Left renal cortex interstitium (tissue), 4 donors: ENCODE data around the gene SLC29A4. TPM values are rescaled to one million over a fixed set of nuclear protein-coding genes. Genes with fewer than 3 reads are reported as not detected.
"Not testable (repeated sequence)": the region's sequence is repeated elsewhere in the genome, so short reads cannot be mapped to it uniquely, and the experiment has no call there.

Experiments used
- DNase-seq, 4 donors: peaks; one replicate each; pipeline ENCODE4 v3.0.0-alpha.2; 2013; ENCODE audit warnings: low read depth in 4 of 4, low spot score in 2 of 4, missing footprints in 1 of 4
- polyA plus RNA-seq, 4 donors: library from polyadenylated mRNA; unstranded; fragments of 120-200 nt; gene quantifications; one replicate each; pipeline ENCODE4 v1.2.1, GENCODE V29; 2013; ENCODE audit not compliant: insufficient read length in 4 of 4

SLC29A4 gene
- polyA plus RNA-seq, 4 donors: 20.3 to 35.6 (median 25.5) TPM

GRCh38 chr7:5295039-5296014 lies 12.6 kb downstream of the SLC29A4 start:
- no peak for DNase-seq

GRCh38 chr7:5296015-5296610 lies 13.4 kb downstream of the SLC29A4 start:
- no peak for DNase-seq

- DNase-seq: no peak
Measured at GRCh38 chr7:5296611-5297226, 14.0 kb downstream of the SLC29A4 start.

- DNase-seq: no peak
Measured at GRCh38 chr7:5300366-5300765, 17.6 kb downstream of the SLC29A4 start.

- no peak for DNase-seq
Measured at GRCh38 chr7:5302577-5302976, 19.8 kb downstream of the SLC29A4 start.

DNA sequence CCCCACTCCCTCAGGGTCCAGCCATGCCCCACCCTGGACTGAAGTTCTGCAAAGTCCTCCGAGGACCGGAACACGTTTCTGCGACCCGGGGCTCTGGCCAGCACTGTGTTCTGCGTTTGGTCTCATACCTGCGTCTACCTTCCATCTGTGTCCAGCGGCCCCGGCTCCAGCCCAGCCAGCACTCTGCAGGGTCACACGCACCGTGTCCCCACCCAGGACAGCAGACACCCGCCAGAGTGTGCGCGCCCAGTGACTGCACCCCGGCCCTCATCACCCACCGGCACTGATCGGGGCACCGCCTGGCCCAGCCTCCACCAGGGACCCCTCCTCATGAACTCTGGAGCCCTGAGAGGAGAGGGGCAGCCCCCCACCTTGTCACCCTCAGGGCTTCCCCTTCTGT lies 20.3 kb downstream of the SLC29A4 start:
- no peak for DNase-seq

GRCh38 chr7:5303591-5304505 lies 21.1 kb downstream of the SLC29A4 start:
- DNase-seq: no peak

DNA sequence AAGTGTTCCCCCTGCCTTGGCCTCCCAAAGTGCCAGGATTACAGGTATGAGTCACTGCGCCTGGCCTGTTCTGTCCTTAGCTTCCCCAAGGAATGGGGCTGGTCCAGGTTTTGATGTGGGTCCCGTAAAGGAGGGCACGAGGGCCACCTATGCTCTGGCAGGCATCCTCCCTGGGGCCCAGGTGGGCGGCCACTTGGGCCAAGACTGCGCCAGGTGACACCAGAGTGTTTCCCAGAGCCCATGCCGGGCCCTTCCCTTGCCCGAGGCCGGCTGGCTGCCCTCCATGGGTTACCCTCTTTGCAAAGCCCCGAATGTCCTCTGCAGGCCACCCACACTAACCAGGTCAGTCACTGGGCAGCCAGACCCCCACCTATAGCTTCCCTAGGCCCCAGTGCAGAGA lies 22.3 kb downstream of the SLC29A4 start:
- DNase-seq: not testable (repeated sequence)

GRCh38 chr7:5307221-5308142 lies 24.7 kb downstream of the SLC29A4 start:
- DNase-seq: not testable (repeated sequence)

GRCh38 chr7:5309146-5309545 lies 26.4 kb downstream of the SLC29A4 start:
- DNase-seq: no peak

- DNase-seq: no peak
Measured at GRCh38 chr7:5310822-5311405, 28.2 kb downstream of the SLC29A4 start.

DNA sequence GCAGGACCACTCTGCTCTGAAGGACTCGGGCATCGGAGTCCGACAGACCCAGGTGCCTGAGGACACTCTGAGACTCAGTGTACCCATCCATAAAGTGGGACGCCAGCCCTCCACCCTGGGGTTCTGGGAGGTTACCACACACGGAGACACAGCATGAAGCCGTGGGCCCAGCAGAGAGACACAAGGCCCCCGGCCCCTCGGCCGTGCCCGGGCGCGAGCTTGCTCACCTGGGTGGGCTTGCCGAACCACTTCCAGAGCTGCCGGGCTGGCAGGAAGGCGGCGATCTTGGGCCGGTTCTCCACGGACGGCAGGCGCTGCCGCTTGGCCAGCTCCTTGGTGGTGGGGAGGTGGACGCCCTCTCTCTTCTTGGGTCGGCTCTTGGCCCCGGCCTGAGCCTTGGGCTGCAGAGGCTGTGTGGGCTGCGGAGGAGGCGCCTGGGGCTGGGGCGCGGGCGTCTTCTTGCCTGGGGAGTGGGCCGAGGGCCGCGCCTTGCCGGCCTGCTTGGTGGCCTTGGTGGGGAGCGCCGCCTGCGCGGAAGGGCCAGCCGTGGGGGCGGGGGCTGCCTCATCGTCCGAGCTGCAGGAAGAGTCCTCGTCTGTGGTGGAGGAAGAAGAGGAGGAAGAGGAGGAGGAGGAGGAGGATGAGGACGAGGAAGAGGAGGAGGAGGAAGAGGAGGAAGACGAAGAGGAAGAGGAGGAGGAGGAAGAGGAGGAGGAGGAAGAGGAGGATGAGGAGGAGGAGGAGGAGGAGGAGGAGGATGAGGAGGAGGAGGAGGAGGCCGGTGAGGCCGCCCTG lies 29.7 kb downstream of the SLC29A4 start:
- not testable (repeated sequence) for DNase-seq

DNA sequence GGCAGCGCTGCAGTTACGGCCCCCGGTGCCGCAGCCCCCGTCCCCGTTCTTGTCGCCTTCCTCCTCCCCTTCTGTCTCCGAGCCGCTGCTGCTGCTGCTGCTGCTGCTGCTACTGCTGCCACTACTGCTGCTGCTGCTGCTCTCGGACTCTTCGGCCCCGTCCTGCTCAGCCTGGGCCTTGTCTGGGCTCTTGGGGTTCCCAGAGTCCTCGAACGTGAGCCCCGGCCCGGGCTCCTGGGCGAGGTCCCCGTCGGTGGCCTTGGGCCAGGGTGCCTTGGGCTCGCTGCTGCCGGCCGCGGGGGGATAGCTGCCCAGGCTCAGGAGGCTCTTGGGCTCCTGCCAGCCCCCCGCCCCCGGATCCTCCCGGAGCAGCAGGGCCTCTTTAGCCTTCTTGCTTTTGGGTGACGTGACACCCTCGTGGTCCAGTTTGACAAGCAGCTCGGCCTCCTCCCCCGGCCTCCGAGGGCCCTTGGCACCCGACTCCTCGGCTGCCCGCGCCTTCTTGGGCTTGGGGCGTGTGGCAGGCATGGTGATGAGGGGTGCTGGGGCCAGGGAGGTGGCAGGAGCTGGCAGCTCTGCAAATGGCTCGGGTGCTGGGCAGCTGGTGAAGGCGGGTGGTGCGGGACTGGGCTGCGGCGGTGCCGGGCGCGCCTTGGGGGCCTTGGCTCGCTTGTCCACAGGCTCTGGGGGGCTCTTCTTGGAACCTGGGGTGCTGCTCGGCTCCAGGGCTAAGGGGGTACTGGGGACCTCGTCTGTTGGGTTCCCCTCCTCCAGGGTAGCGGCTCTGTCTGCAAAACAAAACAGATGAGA lies 30.5 kb downstream of the SLC29A4 start:
- not testable (repeated sequence) for DNase-seq

DNA sequence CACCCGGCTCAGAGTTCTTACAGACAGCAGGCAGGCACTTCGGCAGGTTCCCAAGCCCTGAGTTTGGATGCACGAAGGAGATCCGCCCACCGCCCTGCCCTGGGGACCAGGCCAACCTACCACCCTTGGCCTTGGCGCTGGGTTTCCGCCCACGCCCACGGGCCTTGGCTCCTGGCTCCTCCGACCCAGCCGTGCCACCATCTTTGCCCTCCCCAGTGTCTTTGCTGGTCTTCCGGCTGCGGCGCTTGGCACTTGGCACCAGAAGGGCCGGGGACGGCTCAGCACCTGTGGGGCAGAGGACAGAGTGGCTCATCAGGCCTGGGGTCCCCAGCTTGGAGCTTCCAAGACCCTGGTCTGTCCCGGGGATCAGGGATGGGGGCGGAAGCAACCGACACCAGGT lies 32.1 kb downstream of the SLC29A4 start:
- no peak for DNase-seq

- DNase-seq: no peak
Measured at GRCh38 chr7:5315761-5316160, 33.0 kb downstream of the SLC29A4 start.

GRCh38 chr7:5318613-5319012 lies 35.9 kb downstream of the SLC29A4 start:
- not testable (repeated sequence) for DNase-seq

- no peak for DNase-seq
Measured at GRCh38 chr7:5320391-5320790, 37.6 kb downstream of the SLC29A4 start.
